ENCODE measurements around the gene RAB11FIP2. TPM values are rescaled to one million over a fixed set of nuclear protein-coding genes. Genes with fewer than 3 reads are reported as not detected.
A peak's percentile ranks its signal among the peaks of the same experiment; 100 is the strongest.

RAB11FIP2 gene
- total and polyA plus RNA-seq, 2 experiments from 2014 or later = 9.0 to 13.0 TPM

GRCh38 chr10:117980755-117981702 is 65.7 kb downstream of the RAB11FIP2 start:
- no peaks in the 10 kb centered on the region for H3K9me2 ChIP-seq (ENCODE audit: insufficient read depth)
- H4K20me1 ChIP-seq (ENCODE audit: insufficient read depth) = no peaks in the 10 kb centered on the region
- 75 to 78% methylated on average over 4 of the region's 4 CpGs for WGBS, 2 experiments (ENCODE audit: low coverage in 1 of 2, low lambda C conversion rate in 2 of 2, missing lambda C conversion rate in 2 of 2)
- H3K9ac ChIP-seq = no peak overlapping the region
- H3K4me1 ChIP-seq (ENCODE audit: insufficient read depth) = peaks cover 11% of the 10 kb centered on the region
- H3K79me2 ChIP-seq (ENCODE audit: insufficient read depth) = no peaks in the 10 kb centered on the region
- in situ Hi-C loops (cut with MboI) = no loop called here
- peak overlapping the region; percentile 67 for H3K27ac ChIP-seq
- H3K36me3 ChIP-seq (ENCODE audit: low read depth) = no peaks in the 10 kb centered on the region
- H3K9me3 ChIP-seq (ENCODE audit: low read depth) = no peaks in the 10 kb centered on the region
- H3F3A ChIP-seq (ENCODE audit: insufficient read depth) = peaks cover 15% of the 10 kb centered on the region
- H3K4me3 ChIP-seq = no peak overlapping the region
- no peak overlapping the region for H2AFZ ChIP-seq
- H3K4me2 ChIP-seq (ENCODE audit: unreplicated experiment) = peak overlapping the region; percentile 9
- H3K27me3 ChIP-seq (replicated peaks; ENCODE audit: insufficient read depth) = no peaks in the 10 kb centered on the region
- no peak for DNase-seq
- TF ChIP-seq EZH2phosphoT487 (IDR thresholded peaks at IDR 0.05; ENCODE audit: insufficient read depth, low read depth) (no peak), EZH2 (IDR thresholded peaks at IDR 0.05; ENCODE audit: insufficient read depth, poor library complexity, severe bottlenecking) (no peak)

- Histone ChIP-seq H3K9me2 (ENCODE audit: insufficient read depth) (no peaks in the 10 kb centered on the region), H3K9ac (no peak overlapping the region), H3K27ac (peak overlapping the region; percentile 67), H3K27me3 (replicated peaks; ENCODE audit: insufficient read depth) (no peaks in the 10 kb centered on the region), H2AFZ (no peak overlapping the region), H3K36me3 (ENCODE audit: low read depth) (no peaks in the 10 kb centered on the region), H3K4me1 (ENCODE audit: insufficient read depth) (peaks cover 11% of the 10 kb centered on the region), H3F3A (ENCODE audit: insufficient read depth) (peaks cover 15% of the 10 kb centered on the region), H3K4me3 (no peak overlapping the region), H3K79me2 (ENCODE audit: insufficient read depth) (no peaks in the 10 kb centered on the region), H3K4me2 (ENCODE audit: unreplicated experiment) (peak overlapping the region; percentile 9), H4K20me1 (ENCODE audit: insufficient read depth) (no peaks in the 10 kb centered on the region), H3K9me3 (ENCODE audit: low read depth) (no peaks in the 10 kb centered on the region)
- peak; percentile 88 for DNase-seq
- in situ Hi-C loops (cut with MboI) = no loop called here
- 2 to 4% methylated on average over 2 of the region's 2 CpGs for WGBS, 2 experiments (ENCODE audit: low coverage in 1 of 2, low lambda C conversion rate in 2 of 2, missing lambda C conversion rate in 2 of 2)
- no peak for TF ChIP-seq EZH2 (IDR thresholded peaks at IDR 0.05; ENCODE audit: insufficient read depth, poor library complexity, severe bottlenecking)
- TF ChIP-seq EZH2phosphoT487 (IDR thresholded peaks at IDR 0.05; ENCODE audit: insufficient read depth, low read depth) = no peak
Observed at GRCh38 chr10:117980216-117980615, 66.5 kb downstream of the RAB11FIP2 start.

GRCh38 chr10:117972168-117972837 is 74.4 kb downstream of the RAB11FIP2 start:
- Histone ChIP-seq H3K79me2 (ENCODE audit: insufficient read depth) (no peaks in the 10 kb centered on the region), H3K9me3 (ENCODE audit: low read depth) (no peaks in the 10 kb centered on the region), H3K9me2 (ENCODE audit: insufficient read depth) (no peaks in the 10 kb centered on the region), H3F3A (ENCODE audit: insufficient read depth) (no peaks in the 10 kb centered on the region), H3K4me1 (ENCODE audit: insufficient read depth) (no peaks in the 10 kb centered on the region), H3K27ac (no peak overlapping the region), H3K36me3 (ENCODE audit: low read depth) (no peaks in the 10 kb centered on the region), H3K9ac (no peak overlapping the region), H2AFZ (no peak overlapping the region), H4K20me1 (ENCODE audit: insufficient read depth) (no peaks in the 10 kb centered on the region), H3K27me3 (replicated peaks; ENCODE audit: insufficient read depth) (no peaks in the 10 kb centered on the region), H3K4me3 (no peak overlapping the region), H3K4me2 (ENCODE audit: unreplicated experiment) (no peak overlapping the region)
- WGBS, 2 experiments (ENCODE audit: low coverage in 1 of 2, low lambda C conversion rate in 2 of 2, missing lambda C conversion rate in 2 of 2) = 40 to 50% methylated on average over 5 of the region's 5 CpGs
- DNase-seq = no peak
- TF ChIP-seq EZH2phosphoT487 (IDR thresholded peaks at IDR 0.05; ENCODE audit: insufficient read depth, low read depth) (no peak), EZH2 (IDR thresholded peaks at IDR 0.05; ENCODE audit: insufficient read depth, poor library complexity, severe bottlenecking) (no peak)
- in situ Hi-C loops (cut with MboI) = no loop called here

- no peaks in the 10 kb centered on the region for H3K4me1 ChIP-seq (ENCODE audit: insufficient read depth)
- H3K9me3 ChIP-seq (ENCODE audit: low read depth) = no peaks in the 10 kb centered on the region
- no peak overlapping the region for H3K4me3 ChIP-seq
- no peak overlapping the region for H3K4me2 ChIP-seq (ENCODE audit: unreplicated experiment)
- in situ Hi-C loops (cut with MboI) = no loop called here
- no peak overlapping the region for H3K27ac ChIP-seq
- no peaks in the 10 kb centered on the region for H4K20me1 ChIP-seq (ENCODE audit: insufficient read depth)
- H2AFZ ChIP-seq = no peak overlapping the region
- H3K9me2 ChIP-seq (ENCODE audit: insufficient read depth) = no peaks in the 10 kb centered on the region
- H3K9ac ChIP-seq = no peak overlapping the region
- TF ChIP-seq EZH2phosphoT487 (IDR thresholded peaks at IDR 0.05; ENCODE audit: insufficient read depth, low read depth) = no peak
- TF ChIP-seq EZH2 (IDR thresholded peaks at IDR 0.05; ENCODE audit: insufficient read depth, poor library complexity, severe bottlenecking) = no peak
- WGBS, 2 experiments (ENCODE audit: low coverage in 1 of 2, low lambda C conversion rate in 2 of 2, missing lambda C conversion rate in 2 of 2) = 85 to 100% methylated on average over 2 of the region's 2 CpGs
- no peaks in the 10 kb centered on the region for H3F3A ChIP-seq (ENCODE audit: insufficient read depth)
- no peaks in the 10 kb centered on the region for H3K36me3 ChIP-seq (ENCODE audit: low read depth)
- DNase-seq = no peak
- no peaks in the 10 kb centered on the region for H3K79me2 ChIP-seq (ENCODE audit: insufficient read depth)
- H3K27me3 ChIP-seq (replicated peaks; ENCODE audit: insufficient read depth) = no peaks in the 10 kb centered on the region
Observed at GRCh38 chr10:117970962-117971361, 75.8 kb downstream of the RAB11FIP2 start.

Measured in GM23248 (cell line).